NCI-H446 (cell line): ENCODE measurements around the gene OPHN1.
"Not testable (repeated sequence)": the region's sequence is repeated elsewhere in the genome, so short reads cannot be mapped to it uniquely, and the experiment has no call there.

Experiments used
- DNase-seq, 2 experiments: peaks; one replicate each; lab custom pipeline; 2025; lab: John Stamatoyannopoulos, UW

The OPHN1 gene

DNA sequence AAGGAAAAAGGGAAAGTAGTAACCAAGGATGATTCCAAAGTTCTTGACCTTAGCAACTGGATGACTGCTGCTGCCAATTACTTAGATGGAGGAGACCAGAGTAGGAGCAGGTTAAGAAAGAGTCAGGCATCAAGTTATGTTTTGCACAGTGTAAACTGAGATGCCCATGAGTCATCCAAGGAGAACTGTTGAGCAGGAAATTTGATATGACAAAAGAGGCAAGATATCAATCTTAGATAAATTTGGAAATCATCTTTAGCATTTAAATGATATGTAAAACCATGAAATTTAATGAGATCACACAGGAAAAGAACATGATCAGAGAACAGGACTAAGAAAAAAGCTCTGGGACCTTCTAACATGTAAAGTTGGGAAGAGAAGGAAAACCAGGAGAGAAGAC is 361.3 kb downstream of the OPHN1 start:
- no peak for DNase-seq

DNA sequence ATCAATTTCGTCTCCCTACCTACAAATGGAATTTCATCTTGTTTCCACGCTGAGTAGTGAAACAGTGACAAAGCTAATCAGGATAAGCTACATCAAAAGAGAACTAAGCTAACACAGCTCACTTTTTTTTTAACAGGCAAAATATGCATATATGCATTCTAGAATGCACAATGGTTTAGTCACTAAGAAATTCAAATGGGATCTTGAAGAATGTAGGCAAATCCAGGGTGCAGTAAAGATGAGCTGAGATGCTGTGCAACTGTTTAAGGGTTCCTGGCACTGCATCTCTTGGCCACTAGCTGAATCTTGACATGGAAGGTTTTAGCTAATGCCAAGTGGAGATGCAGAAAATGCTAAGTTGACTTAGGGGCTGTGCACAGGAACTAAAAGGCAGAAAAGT is 363.2 kb downstream of the OPHN1 start:
- DNase-seq = not testable (repeated sequence)

DNA sequence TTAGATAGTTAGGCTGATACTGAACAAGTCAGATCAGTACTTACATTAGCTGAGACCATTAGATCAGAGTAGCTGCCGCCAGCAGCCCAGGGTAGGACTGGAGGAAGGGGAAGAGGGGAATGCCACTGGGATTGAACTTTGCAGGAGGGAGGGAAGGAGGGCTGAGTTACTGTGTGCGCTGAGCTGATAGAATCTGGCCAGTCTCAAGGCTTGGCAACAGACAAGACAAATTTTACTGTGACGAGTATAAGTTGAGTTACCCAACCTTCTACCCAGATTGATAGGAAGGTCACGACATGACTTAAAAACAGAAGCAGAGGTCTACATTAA is 372.1 kb downstream of the OPHN1 start:
- DNase-seq = no peak

DNA sequence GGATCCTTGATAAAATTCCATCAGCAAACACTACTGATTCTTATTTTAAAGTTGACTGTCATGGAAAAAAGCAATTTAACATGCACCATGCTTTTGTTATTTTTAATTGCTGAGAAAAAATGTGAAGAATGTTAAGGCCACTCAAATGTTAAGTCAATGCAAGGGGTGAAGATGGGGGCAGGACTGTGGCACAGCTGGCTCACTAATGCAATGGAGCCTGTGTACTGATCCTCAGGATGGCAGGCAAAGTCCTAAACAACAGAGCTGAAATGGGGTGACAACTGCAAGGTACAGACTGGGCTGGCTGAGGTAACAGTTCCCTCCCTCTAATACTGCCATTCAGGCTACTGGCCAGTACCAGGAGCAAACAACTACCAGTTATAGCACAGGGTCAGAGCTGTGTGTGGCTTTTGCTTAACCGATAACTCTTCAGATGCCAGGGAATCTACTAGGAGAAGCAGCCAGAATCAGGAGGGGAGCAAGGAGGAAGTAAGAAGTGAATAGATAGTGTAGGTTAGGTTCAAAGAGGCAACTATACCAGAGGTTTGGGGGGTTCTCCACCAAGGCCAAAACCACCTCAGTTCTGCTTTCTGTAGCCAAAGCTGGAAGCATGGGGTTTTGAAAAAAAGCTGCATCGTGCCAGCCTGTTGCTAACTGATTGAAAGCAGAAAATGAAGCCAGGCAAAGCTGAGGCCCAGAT is 372.6 kb downstream of the OPHN1 start:
- no peak for DNase-seq

DNA sequence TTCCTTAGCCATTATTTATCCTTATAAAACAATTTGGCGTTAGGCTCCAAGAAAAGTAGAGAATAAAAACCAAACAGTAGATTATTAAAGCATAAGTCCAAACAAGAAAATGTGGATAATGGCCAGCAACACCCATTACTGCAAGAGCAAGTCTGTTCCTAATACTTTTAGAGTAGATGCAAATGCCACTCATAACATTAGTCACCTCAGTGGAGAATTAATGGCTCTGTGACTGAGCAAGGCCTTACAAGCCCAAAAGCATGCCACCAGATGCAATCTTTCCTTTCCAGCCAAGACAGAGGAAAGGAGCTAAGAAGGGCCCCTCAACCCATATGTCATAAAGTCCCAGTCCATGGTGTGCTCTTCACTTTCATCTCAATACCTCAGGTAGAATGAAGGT is 373.8 kb downstream of the OPHN1 start:
- DNase-seq = no peak

DNA sequence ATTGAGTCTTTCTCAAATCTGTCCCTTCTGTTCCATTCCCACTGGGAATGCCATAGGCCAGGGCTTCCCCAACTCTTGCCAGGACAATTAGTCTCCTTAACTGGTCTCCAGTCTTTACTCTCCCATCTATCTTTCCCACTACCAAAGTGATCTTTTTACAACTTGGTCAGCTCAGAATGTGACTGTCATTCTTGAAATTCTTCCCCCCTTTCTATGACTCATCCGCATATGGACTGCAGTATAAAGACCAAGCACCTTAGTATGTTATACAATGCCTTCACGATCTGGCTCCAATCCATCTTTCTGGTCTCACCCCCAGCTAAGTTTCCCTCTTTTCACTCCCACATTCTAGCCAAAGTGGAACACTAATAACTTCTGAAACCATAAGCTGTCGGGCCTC is 383.8 kb downstream of the OPHN1 start:
- DNase-seq = no peak

DNA sequence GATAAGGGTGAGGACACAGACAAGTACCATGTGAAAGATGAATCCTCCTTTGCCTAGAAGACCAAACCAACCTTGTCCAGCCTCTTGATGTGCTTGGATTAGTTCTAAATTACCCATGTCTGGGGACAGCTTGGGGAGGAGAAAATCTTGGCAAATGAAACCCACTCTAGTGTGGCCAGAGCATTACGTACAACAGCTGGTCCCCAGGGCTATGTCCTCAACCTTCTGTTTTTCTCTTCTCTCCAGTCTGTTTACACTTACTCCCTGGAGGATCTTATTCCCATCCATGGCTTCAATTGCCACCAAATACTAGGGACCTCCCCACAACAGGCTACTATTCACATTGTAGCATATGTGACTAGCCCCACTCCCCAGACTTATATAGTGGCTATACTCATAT is 384.5 kb downstream of the OPHN1 start:
- DNase-seq = no peak

DNA sequence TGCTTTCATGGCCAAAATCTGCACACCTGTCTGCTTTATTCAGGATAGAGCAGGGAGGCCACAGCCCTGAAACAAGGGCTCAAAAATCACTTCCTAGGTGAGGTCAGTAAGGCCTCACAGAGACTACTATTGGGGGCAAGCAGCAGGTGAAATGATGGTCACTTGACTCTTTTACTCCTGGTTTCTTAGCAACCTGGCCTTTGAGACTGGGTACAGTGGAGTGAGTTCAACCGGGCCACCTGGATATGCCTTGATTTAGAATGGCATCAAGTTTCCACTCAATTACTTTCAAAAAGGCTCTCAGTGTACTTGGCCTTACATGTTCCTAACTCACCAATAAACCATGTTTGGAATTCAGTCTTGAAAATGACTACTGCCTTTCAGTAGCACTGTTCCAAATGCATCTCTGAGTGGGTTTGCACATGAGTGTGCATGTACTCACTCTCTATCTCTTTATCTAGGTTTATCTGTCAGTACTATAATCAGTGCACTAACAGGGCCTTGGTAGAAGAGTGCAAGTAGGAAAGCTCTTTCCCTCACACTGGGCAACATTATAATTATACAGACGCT is 388.2 kb downstream of the OPHN1 start:
- DNase-seq = no peak

DNA sequence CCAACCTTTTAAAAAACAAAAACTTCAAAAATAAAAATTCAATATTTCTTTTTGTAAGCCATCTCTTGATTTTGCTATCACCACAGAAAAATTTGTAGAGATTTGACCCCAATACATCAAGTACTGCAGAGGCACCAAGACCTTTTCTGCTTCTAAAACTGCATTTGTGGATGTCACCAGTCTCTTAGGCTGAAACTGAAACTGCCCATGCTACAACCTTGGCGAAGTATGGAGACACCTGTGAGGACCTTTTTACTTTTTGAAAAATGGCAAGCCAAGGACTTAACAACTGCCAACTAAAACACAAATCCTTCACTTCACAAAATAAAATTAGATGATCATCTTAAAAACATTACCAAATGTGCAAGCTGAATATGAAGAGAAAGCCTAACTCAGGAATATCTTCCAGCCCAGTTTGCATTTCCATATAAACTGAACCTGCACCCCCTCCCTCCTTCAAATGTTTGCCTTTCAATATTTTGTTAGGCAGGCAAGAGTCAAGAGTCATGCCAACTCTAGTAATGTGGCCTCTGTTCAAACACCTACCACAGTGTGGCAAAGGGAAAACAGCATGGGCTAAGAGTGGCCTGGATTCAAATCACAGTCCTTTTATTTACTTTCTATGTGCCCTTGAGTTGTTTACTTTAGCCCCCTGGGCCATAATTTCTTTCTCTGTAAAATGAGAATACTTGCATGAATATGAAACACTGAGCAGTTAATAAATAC is 389.4 kb downstream of the OPHN1 start:
- no peak for DNase-seq

DNA sequence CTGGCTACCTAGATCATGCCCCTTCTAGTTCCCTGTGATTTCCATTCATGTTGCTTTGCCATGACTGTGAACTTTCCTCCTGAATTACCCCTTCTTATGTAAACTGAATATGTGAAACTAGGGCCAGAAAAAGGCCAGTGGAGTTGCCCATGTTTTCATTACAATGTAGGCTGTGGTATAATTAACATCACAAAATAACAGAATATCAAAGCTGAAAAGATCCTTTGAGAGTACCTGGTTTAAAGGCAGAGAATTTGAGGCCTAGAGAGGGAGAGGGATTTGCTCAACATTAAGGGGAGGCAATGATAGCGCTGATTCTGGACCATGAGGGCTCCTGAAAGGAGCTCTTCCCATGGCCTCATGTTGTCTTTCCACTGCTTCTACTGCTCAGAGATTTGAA is 392.2 kb downstream of the OPHN1 start:
- DNase-seq = no peak

DNA sequence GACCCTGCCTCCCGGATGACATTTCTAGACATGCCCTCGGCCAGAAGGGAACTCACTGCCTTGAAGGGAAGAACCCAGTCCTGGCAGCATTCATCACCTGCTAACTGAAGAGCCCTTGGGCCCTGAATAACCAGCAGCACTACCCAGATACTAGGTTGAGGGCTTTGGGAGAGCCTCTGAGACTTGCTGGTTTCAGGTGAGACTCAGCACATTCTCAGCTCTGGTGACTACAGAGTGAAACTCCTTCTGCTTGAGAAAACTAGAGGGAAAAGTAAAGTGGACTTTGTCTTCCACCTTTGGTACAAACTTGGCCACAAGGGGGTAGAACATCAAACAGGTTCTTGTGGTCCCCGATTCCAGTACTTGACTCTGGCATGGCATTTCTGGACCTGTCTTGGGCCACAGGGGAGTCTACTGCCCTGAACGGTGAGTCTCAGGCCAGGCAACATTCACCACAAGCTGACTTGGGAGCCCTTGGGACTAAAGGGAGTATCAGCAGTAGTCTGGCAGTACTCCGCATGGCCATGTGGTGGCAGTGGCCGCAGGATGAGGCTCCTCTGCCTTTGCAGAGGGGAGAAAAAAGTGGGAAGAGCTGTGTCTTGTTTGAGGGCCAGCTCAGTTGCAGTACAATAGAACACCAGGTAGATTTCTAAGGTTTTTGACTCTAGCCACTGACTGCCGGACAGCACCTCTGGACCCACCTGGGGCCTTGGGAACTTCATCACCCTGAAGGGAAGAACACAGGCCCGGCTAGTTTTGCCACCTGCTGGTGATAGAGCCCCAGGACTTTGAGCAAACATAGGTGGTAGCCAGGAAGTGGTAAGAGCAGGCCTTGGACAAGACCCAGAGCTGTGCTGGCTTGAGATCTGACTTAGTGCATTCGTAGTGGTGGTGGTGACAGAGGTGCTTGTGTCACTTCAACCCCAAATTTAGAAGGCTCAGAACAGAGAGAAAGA is 414.8 kb downstream of the OPHN1 start:
- DNase-seq = no peak

DNA sequence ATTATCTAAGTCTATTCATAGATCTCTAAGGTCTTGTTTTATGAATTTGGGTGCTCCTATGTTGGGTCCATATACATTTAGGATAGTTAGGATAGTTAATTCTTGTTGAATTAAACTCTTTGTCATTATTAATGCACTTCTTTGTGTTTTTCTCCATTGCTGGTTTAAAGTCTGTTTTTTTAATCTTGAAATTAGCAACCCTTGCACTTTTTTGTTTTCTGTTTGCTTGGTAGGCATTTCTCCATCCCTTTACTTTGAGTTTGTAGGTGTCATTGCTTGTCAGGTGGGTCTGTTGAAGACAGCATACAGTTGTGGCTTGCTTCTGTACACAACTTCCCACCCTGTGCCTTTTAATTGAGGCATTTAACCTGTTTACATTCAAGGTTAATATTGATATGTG is 434.8 kb downstream of the OPHN1 start:
- DNase-seq = no peak
